HL-60 (cell line): ENCODE measurements around the gene RAMACL.

Experiments used
- DNase-seq, 2 experiments: peaks; one replicate each; pipeline ENCODE4 v3.0.0-alpha.2; 2010 to 2020; ENCODE audit warnings: low read depth in 1 of 2, low spot score in 1 of 2
- H3K27ac ChIP-seq: fragments of 250-450 bp; sonication (Bioruptor Pico); replicated peaks from 2 replicates; pipeline ENCODE4 v1.5.1; 2020; ENCODE audit warnings: mild to moderate bottlenecking, moderate library complexity
- H3K27me3 ChIP-seq: fragments of 250-450 bp; sonication (Bioruptor Pico); 2 replicates; pipeline ENCODE4 v1.5.1; 2021; ENCODE audit warnings: mild to moderate bottlenecking, moderate library complexity; ENCODE audit not compliant: insufficient read depth, poor library complexity, severe bottlenecking
- H3K4me3 ChIP-seq: replicated peaks from 2 replicates; pipeline ENCODE4 v1.5.1; 2011; ENCODE audit warnings: mild to moderate bottlenecking, control low read depth, low read length; ENCODE audit not compliant: insufficient read depth
- GABPA ChIP-seq: IDR thresholded peaks from 2 replicates; pipeline ENCODE4 v1.6.1; 2012; ENCODE audit warnings: low read depth
- POLR2AphosphoS5 ChIP-seq: IDR thresholded peaks from 2 replicates; pipeline ENCODE4 v1.6.1; 2012; ENCODE audit warnings: low read depth
- SPI1 ChIP-seq: IDR thresholded peaks from 2 replicates; pipeline ENCODE4 v1.6.1; 2012; ENCODE audit warnings: low read depth, mild to moderate bottlenecking, borderline replicate concordance
- TF ChIP-seq, protein P1 (sequence below): IDR thresholded peaks from one replicate; pipeline ENCODE4 v1.5.1; 2011; ENCODE audit warnings: low read length, control low read depth, inconsistent platforms; ENCODE audit not compliant: insufficient read depth
- TF ChIP-seq, protein P2 (sequence below): IDR thresholded peaks from 2 replicates; pipeline ENCODE4 v1.6.1; 2012; ENCODE audit warnings: low read depth; ENCODE audit not compliant: insufficient replicate concordance

Gene RAMACL

DNA sequence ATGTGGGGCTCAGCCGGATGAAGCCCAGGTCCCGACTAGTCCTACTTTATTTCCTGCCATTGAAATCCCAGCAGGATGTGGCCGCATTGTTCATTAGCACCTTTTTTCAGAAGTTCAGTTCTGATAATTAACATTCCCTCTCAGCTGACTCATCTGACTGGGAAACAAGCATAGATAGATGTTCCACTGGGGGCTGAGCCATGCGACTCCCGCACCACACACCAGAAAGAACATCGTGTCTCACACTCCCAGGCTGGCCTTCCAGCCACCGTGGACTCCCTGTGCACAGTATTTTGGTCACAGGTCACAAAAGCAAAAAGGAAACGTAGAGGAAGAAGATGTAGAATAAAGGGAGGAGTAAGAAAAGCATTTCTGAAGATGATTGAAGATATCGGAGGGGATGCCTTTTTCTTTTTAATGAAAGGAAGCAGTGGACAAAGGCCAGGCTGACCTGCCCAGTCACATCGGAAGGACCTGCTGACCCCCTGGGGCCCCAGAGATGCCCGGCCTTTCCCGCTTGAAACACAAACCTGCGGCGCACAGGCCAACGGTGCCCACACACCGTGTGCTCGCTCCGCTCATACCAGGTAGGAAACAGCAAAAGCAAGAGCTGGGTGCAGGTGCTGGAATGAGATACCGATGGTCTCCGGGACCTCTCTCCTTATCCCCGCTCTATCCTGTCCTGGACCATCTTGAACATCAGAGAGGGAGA lies 28.7 kb upstream of the RAMACL start:
- Histone ChIP-seq H3K27ac (no peak overlapping the region), H3K4me3 (no peak overlapping the region), H3K27me3 (no peaks in the 10 kb centered on the region)
- no peak for DNase-seq
- TF ChIP-seq SPI1: no peak

DNA sequence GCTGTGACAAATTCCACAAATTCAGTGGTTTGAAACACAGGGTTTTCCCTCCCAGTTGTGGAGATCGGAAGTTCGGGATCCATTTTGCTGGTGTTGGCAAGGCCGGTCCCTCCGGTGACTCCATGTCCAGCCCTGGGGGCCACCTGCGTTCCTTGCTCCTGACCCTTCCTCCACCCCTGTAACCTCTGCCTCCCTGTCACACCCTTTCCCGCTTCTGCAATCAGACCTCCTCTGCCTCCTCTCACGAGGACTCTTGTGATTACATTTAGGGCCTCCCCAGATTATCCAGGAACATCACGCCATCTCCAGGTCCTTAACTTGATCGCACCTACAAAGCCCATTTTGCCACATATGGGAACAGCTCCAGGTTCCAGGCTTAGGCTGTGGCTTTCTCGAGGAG lies 28.1 kb upstream of the RAMACL start:
- Histone ChIP-seq H3K27me3 (no peaks in the 10 kb centered on the region), H3K4me3 (no peak overlapping the region), H3K27ac (no peak overlapping the region)
- no peak for TF ChIP-seq GABPA
- no peak for DNase-seq

DNA sequence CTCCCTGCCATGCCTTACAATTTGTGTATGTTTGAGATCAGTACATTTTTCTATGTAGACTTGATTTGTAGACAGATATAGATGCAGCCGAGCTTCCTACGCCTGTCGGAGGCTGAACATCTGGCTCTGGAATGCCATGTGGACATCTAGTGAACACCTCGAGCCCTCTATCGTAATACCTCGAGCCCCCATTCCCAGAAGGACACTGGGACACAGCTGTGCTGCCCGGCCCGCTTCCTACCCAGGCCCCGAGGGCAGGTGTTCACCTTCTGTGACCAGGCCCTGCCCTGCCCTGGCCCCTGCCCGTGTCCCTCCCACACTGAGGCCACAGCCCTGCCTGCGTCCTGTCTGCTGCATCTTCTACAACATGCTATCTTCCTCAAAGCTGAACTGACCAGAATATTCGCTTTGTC lies 27.7 kb upstream of the RAMACL start:
- TF ChIP-seq POLR2AphosphoS5: no peak
- no peak for TF ChIP-seq GABPA
- TF ChIP-seq SPI1: no peak
- TF ChIP-seq, protein P1, sequence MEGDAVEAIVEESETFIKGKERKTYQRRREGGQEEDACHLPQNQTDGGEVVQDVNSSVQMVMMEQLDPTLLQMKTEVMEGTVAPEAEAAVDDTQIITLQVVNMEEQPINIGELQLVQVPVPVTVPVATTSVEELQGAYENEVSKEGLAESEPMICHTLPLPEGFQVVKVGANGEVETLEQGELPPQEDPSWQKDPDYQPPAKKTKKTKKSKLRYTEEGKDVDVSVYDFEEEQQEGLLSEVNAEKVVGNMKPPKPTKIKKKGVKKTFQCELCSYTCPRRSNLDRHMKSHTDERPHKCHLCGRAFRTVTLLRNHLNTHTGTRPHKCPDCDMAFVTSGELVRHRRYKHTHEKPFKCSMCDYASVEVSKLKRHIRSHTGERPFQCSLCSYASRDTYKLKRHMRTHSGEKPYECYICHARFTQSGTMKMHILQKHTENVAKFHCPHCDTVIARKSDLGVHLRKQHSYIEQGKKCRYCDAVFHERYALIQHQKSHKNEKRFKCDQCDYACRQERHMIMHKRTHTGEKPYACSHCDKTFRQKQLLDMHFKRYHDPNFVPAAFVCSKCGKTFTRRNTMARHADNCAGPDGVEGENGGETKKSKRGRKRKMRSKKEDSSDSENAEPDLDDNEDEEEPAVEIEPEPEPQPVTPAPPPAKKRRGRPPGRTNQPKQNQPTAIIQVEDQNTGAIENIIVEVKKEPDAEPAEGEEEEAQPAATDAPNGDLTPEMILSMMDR: no peak
- TF ChIP-seq, protein P2, sequence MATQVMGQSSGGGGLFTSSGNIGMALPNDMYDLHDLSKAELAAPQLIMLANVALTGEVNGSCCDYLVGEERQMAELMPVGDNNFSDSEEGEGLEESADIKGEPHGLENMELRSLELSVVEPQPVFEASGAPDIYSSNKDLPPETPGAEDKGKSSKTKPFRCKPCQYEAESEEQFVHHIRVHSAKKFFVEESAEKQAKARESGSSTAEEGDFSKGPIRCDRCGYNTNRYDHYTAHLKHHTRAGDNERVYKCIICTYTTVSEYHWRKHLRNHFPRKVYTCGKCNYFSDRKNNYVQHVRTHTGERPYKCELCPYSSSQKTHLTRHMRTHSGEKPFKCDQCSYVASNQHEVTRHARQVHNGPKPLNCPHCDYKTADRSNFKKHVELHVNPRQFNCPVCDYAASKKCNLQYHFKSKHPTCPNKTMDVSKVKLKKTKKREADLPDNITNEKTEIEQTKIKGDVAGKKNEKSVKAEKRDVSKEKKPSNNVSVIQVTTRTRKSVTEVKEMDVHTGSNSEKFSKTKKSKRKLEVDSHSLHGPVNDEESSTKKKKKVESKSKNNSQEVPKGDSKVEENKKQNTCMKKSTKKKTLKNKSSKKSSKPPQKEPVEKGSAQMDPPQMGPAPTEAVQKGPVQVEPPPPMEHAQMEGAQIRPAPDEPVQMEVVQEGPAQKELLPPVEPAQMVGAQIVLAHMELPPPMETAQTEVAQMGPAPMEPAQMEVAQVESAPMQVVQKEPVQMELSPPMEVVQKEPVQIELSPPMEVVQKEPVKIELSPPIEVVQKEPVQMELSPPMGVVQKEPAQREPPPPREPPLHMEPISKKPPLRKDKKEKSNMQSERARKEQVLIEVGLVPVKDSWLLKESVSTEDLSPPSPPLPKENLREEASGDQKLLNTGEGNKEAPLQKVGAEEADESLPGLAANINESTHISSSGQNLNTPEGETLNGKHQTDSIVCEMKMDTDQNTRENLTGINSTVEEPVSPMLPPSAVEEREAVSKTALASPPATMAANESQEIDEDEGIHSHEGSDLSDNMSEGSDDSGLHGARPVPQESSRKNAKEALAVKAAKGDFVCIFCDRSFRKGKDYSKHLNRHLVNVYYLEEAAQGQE: no peak
- no peaks in the 10 kb centered on the region for H3K27me3 ChIP-seq
- no peak overlapping the region for H3K27ac ChIP-seq
- H3K4me3 ChIP-seq: no peak overlapping the region
- no peak for DNase-seq

DNA sequence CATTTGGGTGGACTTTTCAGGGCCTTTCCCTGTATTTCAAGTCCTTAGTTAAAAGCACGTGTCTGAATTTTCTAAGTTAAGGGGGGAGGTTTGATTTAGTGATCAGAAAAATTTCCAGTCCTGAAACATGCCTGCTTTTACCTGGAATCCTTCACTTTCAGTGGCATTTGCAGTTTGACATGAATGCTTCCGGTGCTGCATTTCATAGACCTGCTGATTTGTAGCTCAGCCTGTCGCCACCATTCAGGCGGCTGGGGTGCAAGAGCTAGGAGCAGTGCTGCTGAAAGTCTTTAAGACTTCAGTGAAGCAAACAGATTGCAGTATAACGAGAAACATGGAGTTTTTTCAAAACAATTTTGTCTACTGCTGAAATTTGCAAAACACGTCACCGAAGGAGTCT lies 26.5 kb upstream of the RAMACL start:
- Histone ChIP-seq H3K27ac (no peak overlapping the region), H3K4me3 (no peak overlapping the region), H3K27me3 (no peaks in the 10 kb centered on the region)
- TF ChIP-seq, protein P2: no peak
- TF ChIP-seq POLR2AphosphoS5: no peak
- TF ChIP-seq, protein P1: no peak
- TF ChIP-seq SPI1: no peak
- no peak for TF ChIP-seq GABPA
- DNase-seq: no peak

DNA sequence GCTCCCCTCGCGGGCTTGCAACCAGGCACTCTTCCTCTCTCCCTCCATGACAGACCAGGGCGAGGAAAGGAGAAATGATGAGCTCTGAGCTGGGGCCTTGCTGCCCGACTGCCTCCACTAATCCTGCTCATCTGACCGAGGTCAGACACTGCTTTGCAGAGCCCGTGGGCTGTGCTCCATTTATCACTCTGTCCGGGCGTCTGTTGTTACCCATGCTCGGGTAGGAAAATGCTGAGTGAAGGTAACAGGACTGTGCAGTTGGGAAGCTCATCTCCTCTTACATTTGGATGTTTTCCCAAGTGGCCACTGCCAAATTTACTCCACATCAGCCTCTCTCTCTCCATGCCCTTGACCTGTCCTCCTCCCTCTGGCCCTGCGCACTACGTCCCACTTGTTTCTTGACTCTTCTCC lies 26.0 kb upstream of the RAMACL start:
- H3K27me3 ChIP-seq: no peaks in the 10 kb centered on the region
- TF ChIP-seq, protein P1: no peak
- no peak for TF ChIP-seq SPI1
- no peak for TF ChIP-seq GABPA
- TF ChIP-seq, protein P2: no peak
- no peak for TF ChIP-seq POLR2AphosphoS5
- no peak for DNase-seq

More for the DNA sequence above, 26.0 kb upstream of the RAMACL start:
- Histone ChIP-seq H3K4me3 (no peak overlapping the region), H3K27ac (no peak overlapping the region)
